HCT116 (cell line): ENCODE measurements around the gene SPTBN1. TPM values are rescaled to one million over a fixed set of nuclear protein-coding genes. Genes with fewer than 3 reads are reported as not detected.

ENCODE experiments used
- ATAC-seq: fragments of 200-7000 bp; cut with Tn5 transposase; 2 replicates; pipeline ENCODE4 v1.9.1; 2020; ENCODE audit warnings: mild to moderate bottlenecking, moderate library complexity
- BruUV-seq: library from RNA; stranded (reverse); fragments of 400-500 nt; replicated peaks from 2 replicates; lab custom pipeline; 2021; lab: Mats Ljungman, UMichigan
- CTCF ChIA-PET: fragments of 300-600 bp; sonication (Branson Sonifier 250); formaldehyde crosslinking; loops from one replicate; lab custom pipeline; 2021; ENCODE audit warnings: antibody characterized with exemption; lab: Charles Lee
- POLR2A ChIA-PET: fragments of 300-600, 350-600 bp; sonication (Branson Sonifier 250); formaldehyde crosslinking; loops from one replicate; lab custom pipeline; 2021; ENCODE audit warnings: antibody characterized with exemption; lab: Charles Lee
- RAD21 ChIA-PET, 2 experiments: fragments of 300-600 bp; sonication (Branson Sonifier 250); formaldehyde crosslinking; loops; one replicate each; lab custom pipeline; 2023; ENCODE audit warnings: low total read pairs in 2 of 2; ENCODE audit not compliant: uncharacterized antibody in 2 of 2, unreplicated experiment in 2 of 2, low non-redundant PET in 1 of 2; lab: Charles Lee
- DNase-seq: peaks from one replicate; pipeline ENCODE4 v3.0.0-alpha.2; 2010; ENCODE audit warnings: low read depth, low spot score
- H2AFZ ChIP-seq: fragments of 200-600 bp; shearing (Covaris generic), sonication (generic); 2 replicates; pipeline ENCODE4 v1.6.1; 2017; ENCODE audit warnings: low read depth, mixed run types, mixed read lengths, antibody characterized with exemption, low read length; ENCODE audit not compliant: poor library complexity, severe bottlenecking
- H3K27ac ChIP-seq: 2 replicates; pipeline ENCODE4 v1.5.1; 2012; ENCODE audit warnings: low read depth, low read length
- H3K27me3 ChIP-seq: fragments of 200-600 bp; sonication (generic); 2 replicates; pipeline ENCODE4 v1.6.1; 2016; ENCODE audit warnings: mixed run types, low read length, mixed read lengths; ENCODE audit not compliant: insufficient read depth
- H3K36me3 ChIP-seq, 2 experiments: fragments of 200-500 bp in 1 of 2; fragments of 200-600 bp in 1 of 2; sonication (Bioruptor generic) in 1 of 2; sonication (generic) in 1 of 2; 2 replicates each; pipeline versions ENCODE4 v1.5.1 to v1.6.1; 2014 to 2016; ENCODE audit warnings: low read length in 2 of 2, inconsistent platforms in 1 of 2, mixed read lengths in 1 of 2, mixed run types in 1 of 2; ENCODE audit not compliant: insufficient read depth in 2 of 2, control insufficient read depth in 1 of 2
- H3K4me1 ChIP-seq, 2 experiments: fragments of 200-600 bp in 1 of 2; sonication (generic) in 1 of 2; 2 replicates each; pipeline versions ENCODE4 v1.5.1 to v1.6.1; 2012 to 2017; ENCODE audit warnings: low read length in 2 of 2, inconsistent platforms in 1 of 2, mild to moderate bottlenecking in 1 of 2, mixed read lengths in 1 of 2, mixed run types in 1 of 2, moderate library complexity in 1 of 2; ENCODE audit not compliant: insufficient read depth in 2 of 2, control insufficient read depth in 1 of 2
- H3K4me2 ChIP-seq: fragments of 200-600 bp; sonication (generic); 2 replicates; pipeline ENCODE4 v1.6.1; 2017; ENCODE audit warnings: mixed run types, low read length, mixed read lengths
- H3K4me3 ChIP-seq, 2 experiments: fragments of 200-600 bp in 1 of 2; sonication (generic) in 1 of 2; replicated peaks in 1 of 2; 2 replicates each; pipeline ENCODE4 v1.5.1; 2011 to 2016; ENCODE audit warnings: low read length in 2 of 2, control low read depth in 1 of 2, low read depth in 1 of 2, mild to moderate bottlenecking in 1 of 2, mixed read lengths in 1 of 2, mixed run types in 1 of 2
- H3K79me2 ChIP-seq: fragments of 200-600 bp; sonication (generic); 2 replicates; pipeline ENCODE4 v1.6.1; 2017; ENCODE audit warnings: mild to moderate bottlenecking, mixed run types, low read length, moderate library complexity, mixed read lengths; ENCODE audit not compliant: insufficient read depth
- H3K9ac ChIP-seq: fragments of 200-600 bp; sonication (generic); 2 replicates; pipeline ENCODE4 v1.6.1; 2016; ENCODE audit warnings: low read length, mixed read lengths
- H3K9me2 ChIP-seq: fragments of 200-600 bp; sonication (generic), shearing (Covaris generic); 2 replicates; pipeline ENCODE4 v1.6.1; 2017; ENCODE audit warnings: mixed run types, mild to moderate bottlenecking, moderate library complexity; ENCODE audit not compliant: insufficient read depth
- H3K9me3 ChIP-seq, 2 experiments: fragments of 200-500 bp in 1 of 2; fragments of 200-600 bp in 1 of 2; sonication (Bioruptor generic) in 1 of 2; sonication (generic) in 1 of 2; 2 replicates each; pipeline ENCODE4 v1.6.1; 2014 to 2017; ENCODE audit warnings: low read length in 2 of 2, mixed read lengths in 2 of 2, inconsistent platforms in 1 of 2, low read depth in 1 of 2, mild to moderate bottlenecking in 1 of 2, mixed run types in 1 of 2, moderate library complexity in 1 of 2; ENCODE audit not compliant: control insufficient read depth in 1 of 2, insufficient read depth in 1 of 2
- H4K20me1 ChIP-seq: fragments of 200-600 bp; sonication (generic), shearing (Covaris generic); 2 replicates; pipeline ENCODE4 v1.6.1; 2017; ENCODE audit warnings: mixed run types, mild to moderate bottlenecking, moderate library complexity; ENCODE audit not compliant: insufficient read depth
- ATF3 ChIP-seq: IDR thresholded peaks from 2 replicates; pipeline ENCODE4 v1.6.1; 2012
- CBX3 ChIP-seq: IDR thresholded peaks from 2 replicates; pipeline ENCODE4 v1.6.1; 2012; ENCODE audit warnings: low read depth
- CEBPB ChIP-seq: IDR thresholded peaks from 2 replicates; pipeline ENCODE4 v1.6.1; 2012; ENCODE audit warnings: low read depth
- EGR1 ChIP-seq: IDR thresholded peaks from 2 replicates; pipeline ENCODE4 v1.6.1; 2012; ENCODE audit warnings: low read depth
- EZH2 ChIP-seq: fragments of 200-600 bp; sonication (generic); IDR thresholded peaks from 2 replicates; pipeline ENCODE4 v1.6.1; 2017; ENCODE audit warnings: antibody characterized with exemption, mixed run types
- EZH2phosphoT487 ChIP-seq: fragments of 200-600 bp; IDR thresholded peaks from 2 replicates; pipeline ENCODE4 v1.6.1; 2018; ENCODE audit warnings: antibody characterized with exemption, borderline replicate concordance
- FOSL1 ChIP-seq: IDR thresholded peaks from 2 replicates; pipeline ENCODE4 v1.6.1; 2012; ENCODE audit warnings: low read depth
- JUND ChIP-seq: IDR thresholded peaks from 2 replicates; pipeline ENCODE4 v1.6.1; 2012
- POLR2A ChIP-seq: IDR thresholded peaks from 2 replicates; pipeline ENCODE4 v1.7.0; 2011; ENCODE audit warnings: borderline replicate concordance; ENCODE audit not compliant: insufficient read depth, insufficient read length; ENCODE audit errors: extremely low read depth
- POLR2AphosphoS5 ChIP-seq: IDR thresholded peaks from 2 replicates; pipeline ENCODE4 v1.6.1; 2011; ENCODE audit warnings: mild to moderate bottlenecking, low read depth, low read length, moderate library complexity
- SRF ChIP-seq: IDR thresholded peaks from 2 replicates; pipeline ENCODE4 v1.6.1; 2012; ENCODE audit warnings: low read depth
- TCF7L2 ChIP-seq: IDR thresholded peaks from 2 replicates; pipeline ENCODE4 v1.7.0; 2011; ENCODE audit warnings: borderline replicate concordance, inconsistent platforms; ENCODE audit not compliant: insufficient read depth, insufficient read length; ENCODE audit errors: extremely low read depth
- YY1 ChIP-seq: IDR thresholded peaks from 2 replicates; pipeline ENCODE4 v1.6.1; 2011; ENCODE audit warnings: low read length, low read depth, moderate library complexity, mild to moderate bottlenecking; ENCODE audit not compliant: insufficient replicate concordance; ENCODE audit errors: extremely low read depth
- ZFX ChIP-seq: fragments of 450-650 bp; IDR thresholded peaks from 2 replicates; pipeline ENCODE4 v1.6.1; 2017
- ZNF274 ChIP-seq: fragments of 200-500 bp; sonication (Bioruptor generic); IDR thresholded peaks from 2 replicates; pipeline ENCODE4 v1.6.1; 2014; ENCODE audit warnings: mild to moderate bottlenecking, low read depth, low read length, inconsistent platforms
- intact Hi-C: fragments of 100-400 bp; cut with micrococcal nuclease; formaldehyde crosslinking; loops from 2 replicates; pipeline ENCODE4 v1.10.0; 2022
- total RNA-seq: library from RNA; stranded (reverse); gene quantifications from one replicate; pipeline ENCODE4 v1.2.1, GENCODE V29; 2021; ENCODE audit not compliant: unreplicated experiment
- TF ChIP-seq, protein P1 (sequence below): IDR thresholded peaks from 2 replicates; pipeline ENCODE4 v1.6.1; 2012
- TF ChIP-seq, protein P2 (sequence below), 3 experiments: fragments of 200-600 bp in 1 of 3; sonication (generic) in 1 of 3; IDR thresholded peaks in 2 of 3; conservative IDR thresholded peaks in 1 of 3; 2 replicates each; pipeline ENCODE4 v1.5.1; 2012 to 2017; ENCODE audit warnings: low read depth in 2 of 3, low read length in 2 of 3, antibody characterized with exemption in 1 of 3, borderline replicate concordance in 1 of 3, control low read depth in 1 of 3, mild to moderate bottlenecking in 1 of 3, mixed read lengths in 1 of 3, mixed run types in 1 of 3, moderate library complexity in 1 of 3; ENCODE audit not compliant: insufficient read depth in 1 of 3

The SPTBN1 gene
- total RNA-seq, 1 experiment from 2014 or later, result 84.4 TPM

DNA sequence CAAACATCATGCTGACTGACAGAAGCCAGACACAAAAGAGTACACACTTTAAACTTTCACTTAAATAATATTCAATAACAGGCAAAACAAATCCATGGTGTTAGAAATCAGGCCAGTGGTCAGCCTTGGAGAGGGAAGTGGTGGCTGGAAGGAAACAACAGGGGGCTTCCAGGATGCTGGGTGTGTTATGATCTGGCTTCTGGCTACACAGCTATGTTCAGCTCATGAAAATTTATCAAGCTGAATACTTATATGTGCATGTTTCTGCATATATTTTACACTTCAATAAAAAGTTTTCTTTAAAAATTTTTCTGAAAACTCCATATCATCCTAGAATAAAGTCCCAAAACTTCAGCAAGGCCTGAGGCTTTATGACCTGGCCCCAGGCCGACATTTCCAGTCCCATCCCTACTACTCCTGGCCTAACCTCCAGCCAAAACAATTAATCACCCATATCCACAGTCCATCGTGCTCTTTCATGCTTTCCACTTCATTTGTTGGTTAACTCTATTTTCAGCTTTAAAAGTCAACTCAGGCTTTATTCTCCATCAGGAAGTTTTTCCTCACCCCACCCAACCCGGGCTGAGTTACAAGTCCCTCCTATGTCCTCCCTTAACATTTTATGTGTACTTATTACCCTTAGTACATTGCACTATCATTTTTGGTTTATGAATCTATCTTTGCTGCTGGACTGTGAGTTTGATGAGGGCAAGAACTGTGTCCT lies 27.9 kb upstream of the SPTBN1 start (continued):
- TF ChIP-seq YY1 (no peak), TCF7L2 (no peak), ZNF274 (no peak), EGR1 (no peak), CBX3 (no peak), EZH2phosphoT487 (no peak), CEBPB (no peak)

GRCh38 chr2:54429054-54429453 lies 27.1 kb upstream of the SPTBN1 start:
- Histone ChIP-seq H3K4me2 (no peak overlapping the region), H3K27me3 (no peaks in the 10 kb centered on the region), H3K36me3 (no peaks in the 10 kb centered on the region), H3K27ac (no peak overlapping the region), H3K9ac (no peak overlapping the region), H3K9me3 (no peaks in the 10 kb centered on the region), H3K79me2 (no peaks in the 10 kb centered on the region), H4K20me1 (no peaks in the 10 kb centered on the region), H2AFZ (no peak overlapping the region), H3K9me2 (no peaks in the 10 kb centered on the region), H3K4me1 (no peaks in the 10 kb centered on the region), H3K4me3 (no peak overlapping the region)
- TF ChIP-seq TCF7L2, result no peak
- no peak for TF ChIP-seq CEBPB
- no peak for TF ChIP-seq EZH2
- TF ChIP-seq SRF, result no peak
- TF ChIP-seq POLR2AphosphoS5, result no peak
- TF ChIP-seq, protein P1, sequence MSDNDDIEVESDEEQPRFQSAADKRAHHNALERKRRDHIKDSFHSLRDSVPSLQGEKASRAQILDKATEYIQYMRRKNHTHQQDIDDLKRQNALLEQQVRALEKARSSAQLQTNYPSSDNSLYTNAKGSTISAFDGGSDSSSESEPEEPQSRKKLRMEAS, result no peak
- TF ChIP-seq, protein P2, sequence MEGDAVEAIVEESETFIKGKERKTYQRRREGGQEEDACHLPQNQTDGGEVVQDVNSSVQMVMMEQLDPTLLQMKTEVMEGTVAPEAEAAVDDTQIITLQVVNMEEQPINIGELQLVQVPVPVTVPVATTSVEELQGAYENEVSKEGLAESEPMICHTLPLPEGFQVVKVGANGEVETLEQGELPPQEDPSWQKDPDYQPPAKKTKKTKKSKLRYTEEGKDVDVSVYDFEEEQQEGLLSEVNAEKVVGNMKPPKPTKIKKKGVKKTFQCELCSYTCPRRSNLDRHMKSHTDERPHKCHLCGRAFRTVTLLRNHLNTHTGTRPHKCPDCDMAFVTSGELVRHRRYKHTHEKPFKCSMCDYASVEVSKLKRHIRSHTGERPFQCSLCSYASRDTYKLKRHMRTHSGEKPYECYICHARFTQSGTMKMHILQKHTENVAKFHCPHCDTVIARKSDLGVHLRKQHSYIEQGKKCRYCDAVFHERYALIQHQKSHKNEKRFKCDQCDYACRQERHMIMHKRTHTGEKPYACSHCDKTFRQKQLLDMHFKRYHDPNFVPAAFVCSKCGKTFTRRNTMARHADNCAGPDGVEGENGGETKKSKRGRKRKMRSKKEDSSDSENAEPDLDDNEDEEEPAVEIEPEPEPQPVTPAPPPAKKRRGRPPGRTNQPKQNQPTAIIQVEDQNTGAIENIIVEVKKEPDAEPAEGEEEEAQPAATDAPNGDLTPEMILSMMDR (IDR thresholded peaks at IDR 0.05 in 2 of 3, conservative IDR thresholded peaks at IDR 0.05 in 1 of 3; ENCODE audit: borderline replicate concordance in 1 of 3, insufficient read depth in 1 of 3, low read depth in 2 of 3, low read length in 2 of 3), result no peak
- no peak for TF ChIP-seq POLR2A
- TF ChIP-seq ATF3, result no peak
- TF ChIP-seq CBX3, result no peak
- no peak for TF ChIP-seq JUND
- no peak for TF ChIP-seq FOSL1
- TF ChIP-seq ZFX, result no peak
- no peak for TF ChIP-seq YY1
- no TSS peak for BruUV-seq
- ATAC-seq, result no peak
- DNase-seq, result no peak
- RAD21 ChIA-PET, result no interaction called here
- intact Hi-C loops, result no loop called here
- POLR2A ChIA-PET, result no interaction called here
- CTCF ChIA-PET, result no interaction called here
